Subcutaneous adipose tissue (tissue), 4 donors: ENCODE results near the gene SLMAP. TPM values are rescaled to one million over a fixed set of nuclear protein-coding genes. Genes with fewer than 3 reads are reported as not detected.

Experiments
- CTCF ChIP-seq: fragments of 450-650 bp; IDR thresholded peaks from one replicate; pipeline ENCODE4 v1.5.1; 2016; ENCODE audit warnings: low read depth, mild to moderate bottlenecking, control low read depth, antibody characterized with exemption, moderate library complexity
- total RNA-seq, 4 donors: library from RNA; depleted of rRNA; stranded (reverse); fragments of >200 nt; gene quantifications; one replicate each; pipeline ENCODE4 v1.1.0, GENCODE V29; 2016

SLMAP gene
- total RNA-seq, 4 donors from 2014 or later, result 42.2 to 66.1 (median 54.2) TPM

- no peak for TF ChIP-seq CTCF
These were observed 200.2 kb downstream of the SLMAP start for GRCh38 chr3:57956119-57956832.

GRCh38 chr3:57956833-57957174 is 200.7 kb downstream of the SLMAP start:
- TF ChIP-seq CTCF, result no peak

GRCh38 chr3:57957824-57958223 is 201.7 kb downstream of the SLMAP start:
- TF ChIP-seq CTCF, result no peak

GRCh38 chr3:57958642-57959422 is 202.7 kb downstream of the SLMAP start:
- no peak for TF ChIP-seq CTCF

- no peak for TF ChIP-seq CTCF
These were observed 203.5 kb downstream of the SLMAP start for GRCh38 chr3:57959423-57960173.

GRCh38 chr3:57960174-57960505 is 204.0 kb downstream of the SLMAP start:
- no peak for TF ChIP-seq CTCF
